Astrocyte (in vitro differentiated cells and primary cell): ENCODE data around the gene PASK.

ENCODE experiments used
- EZH2 ChIP-seq: IDR thresholded peaks from 2 replicates; pipeline ENCODE4 v1.6.1; 2012; ENCODE audit warnings: mild to moderate bottlenecking, low read length, inconsistent platforms; ENCODE audit not compliant: insufficient read depth
- TF ChIP-seq, protein P1 (sequence below): IDR thresholded peaks from 2 replicates; pipeline ENCODE4 v1.5.1; 2011; ENCODE audit warnings: low read depth, mild to moderate bottlenecking, inconsistent platforms, low read length, moderate library complexity; ENCODE audit not compliant: insufficient read depth

DNA sequence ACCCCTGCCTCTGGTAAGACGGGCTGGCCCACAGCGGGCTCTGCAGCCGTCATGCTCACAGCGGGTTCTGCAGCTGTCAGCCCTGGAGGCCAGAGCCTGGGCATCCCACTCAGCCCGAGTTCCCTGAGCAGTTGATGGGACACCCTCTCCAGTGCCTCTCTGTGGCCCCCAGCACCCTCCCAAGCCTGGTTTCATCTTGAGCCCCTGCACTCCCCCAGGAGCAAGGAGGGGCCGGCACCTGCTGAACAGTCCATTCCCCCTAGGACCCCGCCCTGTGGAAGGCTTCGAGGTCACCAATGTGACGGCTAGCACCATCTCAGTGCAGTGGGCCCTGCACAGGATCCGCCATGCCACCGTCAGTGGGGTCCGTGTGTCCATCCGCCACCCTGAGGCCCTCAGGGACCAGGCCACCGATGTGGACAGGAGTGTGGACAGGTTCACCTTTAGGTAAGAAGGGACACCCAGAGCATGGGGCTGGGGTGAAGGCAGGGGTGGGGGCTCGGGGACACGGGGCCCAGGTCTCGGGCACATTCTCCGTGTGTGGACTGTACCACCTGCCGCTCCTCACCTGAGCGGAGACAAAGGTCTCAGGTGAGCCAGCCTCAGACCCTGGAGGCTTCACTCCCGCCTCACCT, 81.7 kb downstream of the PASK start:
- TF ChIP-seq, protein P1, sequence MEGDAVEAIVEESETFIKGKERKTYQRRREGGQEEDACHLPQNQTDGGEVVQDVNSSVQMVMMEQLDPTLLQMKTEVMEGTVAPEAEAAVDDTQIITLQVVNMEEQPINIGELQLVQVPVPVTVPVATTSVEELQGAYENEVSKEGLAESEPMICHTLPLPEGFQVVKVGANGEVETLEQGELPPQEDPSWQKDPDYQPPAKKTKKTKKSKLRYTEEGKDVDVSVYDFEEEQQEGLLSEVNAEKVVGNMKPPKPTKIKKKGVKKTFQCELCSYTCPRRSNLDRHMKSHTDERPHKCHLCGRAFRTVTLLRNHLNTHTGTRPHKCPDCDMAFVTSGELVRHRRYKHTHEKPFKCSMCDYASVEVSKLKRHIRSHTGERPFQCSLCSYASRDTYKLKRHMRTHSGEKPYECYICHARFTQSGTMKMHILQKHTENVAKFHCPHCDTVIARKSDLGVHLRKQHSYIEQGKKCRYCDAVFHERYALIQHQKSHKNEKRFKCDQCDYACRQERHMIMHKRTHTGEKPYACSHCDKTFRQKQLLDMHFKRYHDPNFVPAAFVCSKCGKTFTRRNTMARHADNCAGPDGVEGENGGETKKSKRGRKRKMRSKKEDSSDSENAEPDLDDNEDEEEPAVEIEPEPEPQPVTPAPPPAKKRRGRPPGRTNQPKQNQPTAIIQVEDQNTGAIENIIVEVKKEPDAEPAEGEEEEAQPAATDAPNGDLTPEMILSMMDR = no peak
- TF ChIP-seq EZH2 = no peak
